Left ventricle myocardium inferior (tissue), 1 donor: ENCODE data around the gene NOXA1. TPM values are rescaled to one million over a fixed set of nuclear protein-coding genes. Genes with fewer than 3 reads are reported as not detected.

Source experiments
- DNase-seq: peaks from one replicate; pipeline ENCODE4 v3.0.0-alpha.2; 2020
- H3K27ac ChIP-seq: fragments of 200-600 bp; replicated peaks from 2 replicates; pipeline ENCODE4 v1.8.0; 2021
- H3K27me3 ChIP-seq: fragments of 200-600 bp; 2 replicates; pipeline ENCODE4 v1.8.0; 2021; ENCODE audit warnings: low read depth
- H3K36me3 ChIP-seq: fragments of 200-600 bp; 2 replicates; pipeline ENCODE4 v1.8.0; 2021
- H3K4me1 ChIP-seq: fragments of 200-600 bp; 2 replicates; pipeline ENCODE4 v1.8.0; 2021
- H3K4me3 ChIP-seq: fragments of 200-600 bp; 2 replicates; pipeline ENCODE4 v1.8.0; 2021; ENCODE audit warnings: mild to moderate bottlenecking, moderate library complexity
- H3K9me3 ChIP-seq: fragments of 200-600 bp; replicated peaks from 2 replicates; pipeline ENCODE4 v1.8.0; 2021
- intact Hi-C: fragments of 100-400 bp; cut with micrococcal nuclease; formaldehyde crosslinking; loops from one replicate; pipeline ENCODE4 v1.11.0; 2022
- total RNA-seq: library from RNA; stranded (reverse); fragmentation: NEBNext Ultra II Directional; extraction: Animal tissue kit (Norgen Biotek cat#: 25700); gene quantifications from one replicate; pipeline ENCODE4 v1.2.1, GENCODE V29; 2021
- TF ChIP-seq, protein P1 (sequence below): fragments of 200-600 bp; IDR thresholded peaks from 2 replicates; pipeline ENCODE4 v1.8.0; 2021; ENCODE audit warnings: antibody characterized with exemption, mild to moderate bottlenecking, borderline replicate concordance
- donor health status: DM: no; HTN: yes; CAD: no; lungs with severe emphysema.

NOXA1 gene
- total RNA-seq, 1 donor from 2014 or later, result 2.0 TPM

DNA sequence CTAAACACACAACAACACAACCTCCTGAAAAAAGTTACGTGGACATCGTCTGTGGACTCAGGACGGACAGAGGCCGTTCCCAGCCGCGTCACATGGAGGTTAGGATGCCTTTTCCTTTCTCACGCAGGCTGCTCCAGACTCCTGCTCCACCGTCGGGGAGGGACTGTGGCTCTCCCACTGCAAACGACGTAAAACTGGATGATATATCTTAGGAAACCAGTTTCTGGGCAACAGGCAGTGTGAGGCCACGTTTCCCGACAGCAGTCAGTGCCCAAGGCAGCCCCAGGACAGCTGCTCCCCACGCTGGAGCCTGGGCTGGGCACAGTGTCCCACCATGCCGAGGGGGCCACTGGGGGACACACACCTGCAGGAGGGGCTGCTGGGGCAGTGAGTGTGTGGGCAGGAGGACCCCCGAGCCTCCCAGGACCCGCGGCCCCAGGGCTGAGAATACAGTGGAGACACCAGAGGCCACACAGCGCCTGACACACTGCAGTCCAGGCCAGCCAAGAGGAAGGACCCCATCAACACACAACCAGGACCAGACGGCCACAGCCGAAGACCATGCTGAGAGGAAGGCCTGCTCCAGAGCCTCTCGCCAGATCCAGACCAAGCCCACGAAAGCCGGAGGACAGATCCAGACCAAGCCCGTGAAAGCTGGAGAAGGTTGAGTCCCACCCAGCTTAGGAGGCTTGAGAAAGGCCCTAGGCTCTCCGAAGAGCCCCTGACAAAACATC is 26.4 kb upstream of the NOXA1 start:
- H3K4me3 ChIP-seq, result no peak overlapping the region
- peaks cover 6% of the 10 kb centered on the region for H3K36me3 ChIP-seq
- intact Hi-C loops, result no loop called here
- DNase-seq, result no peak
- no peaks in the 10 kb centered on the region for H3K9me3 ChIP-seq
- H3K4me1 ChIP-seq, result no peaks in the 10 kb centered on the region
- no peak overlapping the region for H3K27ac ChIP-seq
- no peaks in the 10 kb centered on the region for H3K27me3 ChIP-seq
- TF ChIP-seq, protein P1, sequence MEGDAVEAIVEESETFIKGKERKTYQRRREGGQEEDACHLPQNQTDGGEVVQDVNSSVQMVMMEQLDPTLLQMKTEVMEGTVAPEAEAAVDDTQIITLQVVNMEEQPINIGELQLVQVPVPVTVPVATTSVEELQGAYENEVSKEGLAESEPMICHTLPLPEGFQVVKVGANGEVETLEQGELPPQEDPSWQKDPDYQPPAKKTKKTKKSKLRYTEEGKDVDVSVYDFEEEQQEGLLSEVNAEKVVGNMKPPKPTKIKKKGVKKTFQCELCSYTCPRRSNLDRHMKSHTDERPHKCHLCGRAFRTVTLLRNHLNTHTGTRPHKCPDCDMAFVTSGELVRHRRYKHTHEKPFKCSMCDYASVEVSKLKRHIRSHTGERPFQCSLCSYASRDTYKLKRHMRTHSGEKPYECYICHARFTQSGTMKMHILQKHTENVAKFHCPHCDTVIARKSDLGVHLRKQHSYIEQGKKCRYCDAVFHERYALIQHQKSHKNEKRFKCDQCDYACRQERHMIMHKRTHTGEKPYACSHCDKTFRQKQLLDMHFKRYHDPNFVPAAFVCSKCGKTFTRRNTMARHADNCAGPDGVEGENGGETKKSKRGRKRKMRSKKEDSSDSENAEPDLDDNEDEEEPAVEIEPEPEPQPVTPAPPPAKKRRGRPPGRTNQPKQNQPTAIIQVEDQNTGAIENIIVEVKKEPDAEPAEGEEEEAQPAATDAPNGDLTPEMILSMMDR, result no peak

DNA sequence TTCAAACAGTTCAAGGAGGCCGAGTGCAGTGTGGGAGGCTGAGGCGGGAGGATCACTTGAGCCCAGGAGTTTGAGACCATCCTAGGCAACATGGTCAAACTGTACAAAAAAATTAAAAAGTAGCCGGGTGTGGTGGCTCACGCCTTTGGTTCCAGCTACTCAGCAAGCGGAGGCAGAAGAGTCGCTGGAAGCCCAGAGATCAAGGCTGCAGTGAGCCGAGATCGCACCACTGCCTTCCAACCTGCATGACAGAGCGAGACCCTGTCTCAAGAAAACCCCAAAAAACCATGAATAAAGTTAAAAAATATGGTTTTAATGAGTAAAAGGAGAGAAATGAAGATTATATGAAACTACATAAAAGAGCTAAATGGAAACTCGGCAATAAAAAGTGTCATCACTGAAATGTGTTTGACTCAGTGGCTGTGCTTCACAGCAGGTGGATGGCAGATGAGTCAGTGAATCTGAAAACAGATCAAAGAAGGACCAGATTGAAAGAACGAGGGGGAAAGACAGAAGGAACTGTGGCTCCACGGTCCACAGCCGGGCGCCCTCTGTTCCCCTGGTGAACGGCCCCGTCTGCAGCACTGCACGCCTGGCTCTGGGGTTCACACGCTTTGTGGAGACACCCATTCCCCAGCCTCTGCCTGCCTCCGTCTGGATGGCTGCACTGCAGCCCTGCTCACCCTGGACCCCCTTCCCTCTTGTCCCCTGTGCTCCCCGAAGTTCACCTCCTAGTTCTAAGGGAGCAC is 25.3 kb upstream of the NOXA1 start:
- Histone ChIP-seq H3K27ac (no peak overlapping the region), H3K4me3 (no peak overlapping the region), H3K9me3 (no peaks in the 10 kb centered on the region), H3K27me3 (no peaks in the 10 kb centered on the region), H3K36me3 (peaks cover 6% of the 10 kb centered on the region), H3K4me1 (no peaks in the 10 kb centered on the region)
- TF ChIP-seq, protein P1, result no peak
- no peak for DNase-seq
- intact Hi-C loops, result no loop called here

DNA sequence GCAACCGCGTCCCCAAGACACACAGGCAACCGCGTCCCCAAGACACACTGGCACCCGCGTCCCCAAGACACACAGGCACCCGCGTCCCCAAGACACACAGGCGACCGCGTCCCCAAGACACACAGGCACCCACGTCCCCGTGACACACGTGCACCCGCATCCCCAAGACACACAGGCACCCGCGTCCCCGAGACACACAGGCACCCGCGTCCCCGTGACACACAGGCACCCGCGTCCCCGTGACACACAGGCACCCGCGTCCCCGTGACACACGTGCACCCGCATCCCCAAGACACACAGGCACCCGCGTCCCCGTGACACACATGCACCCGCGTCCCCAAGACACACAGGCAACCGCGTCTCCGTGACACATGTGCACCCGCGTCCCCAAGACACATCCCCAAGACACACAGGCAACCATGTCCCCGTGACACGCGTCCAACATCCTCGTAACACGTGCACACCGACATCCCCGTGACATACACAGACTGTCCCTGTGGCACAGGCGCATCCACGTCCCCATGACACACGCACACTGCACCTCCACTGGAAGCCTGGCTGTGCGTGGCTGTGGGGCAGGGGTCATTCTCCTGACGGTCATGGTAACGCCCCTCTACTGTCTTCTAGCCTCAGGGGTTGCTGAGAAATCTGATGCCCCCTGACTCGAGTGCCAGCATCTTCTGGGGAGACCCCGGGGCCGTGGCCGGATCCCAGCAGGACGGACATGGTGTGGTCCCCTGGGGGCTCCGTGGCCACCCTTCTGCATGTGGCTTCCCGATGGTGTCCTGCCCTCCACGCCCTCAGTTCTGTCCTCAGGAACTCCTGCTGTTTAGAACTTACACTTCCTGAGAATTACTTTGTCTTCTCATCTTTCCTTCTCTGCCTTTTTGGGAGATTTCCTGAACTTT is 24.4 kb upstream of the NOXA1 start:
- Histone ChIP-seq H3K36me3 (peaks cover 6% of the 10 kb centered on the region), H3K27me3 (no peaks in the 10 kb centered on the region), H3K4me1 (no peaks in the 10 kb centered on the region), H3K9me3 (no peaks in the 10 kb centered on the region), H3K4me3 (no peak overlapping the region), H3K27ac (no peak overlapping the region)
- intact Hi-C loops, result no loop called here
- no peak for DNase-seq
- TF ChIP-seq, protein P1, result no peak

DNA sequence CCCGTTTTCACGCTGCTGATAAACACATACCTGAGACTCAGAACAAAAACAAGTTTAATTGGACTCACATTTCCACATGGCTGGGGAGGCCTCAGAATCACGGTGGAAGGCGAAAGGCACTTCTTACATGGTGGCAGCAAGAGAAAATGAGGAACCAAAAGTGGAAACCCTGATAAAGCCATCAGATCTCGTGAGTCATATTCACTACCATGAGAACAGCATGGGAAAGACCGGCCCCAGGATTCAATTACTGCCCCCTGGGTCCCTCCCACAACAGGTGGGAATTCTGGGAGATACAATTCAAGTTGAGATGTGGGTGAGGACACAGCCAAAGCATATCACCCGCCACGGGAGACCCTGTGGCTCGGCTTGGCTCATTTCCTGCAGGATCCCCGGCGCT is 20.4 kb upstream of the NOXA1 start:
- H3K4me3 ChIP-seq, result no peak overlapping the region
- no peaks in the 10 kb centered on the region for H3K27me3 ChIP-seq
- no peaks in the 10 kb centered on the region for H3K36me3 ChIP-seq
- H3K9me3 ChIP-seq, result no peaks in the 10 kb centered on the region
- intact Hi-C loops, result no loop called here
- DNase-seq, result no peak
- H3K27ac ChIP-seq, result no peak overlapping the region
- TF ChIP-seq, protein P1, result no peak
- peaks cover 20% of the 10 kb centered on the region for H3K4me1 ChIP-seq

DNA sequence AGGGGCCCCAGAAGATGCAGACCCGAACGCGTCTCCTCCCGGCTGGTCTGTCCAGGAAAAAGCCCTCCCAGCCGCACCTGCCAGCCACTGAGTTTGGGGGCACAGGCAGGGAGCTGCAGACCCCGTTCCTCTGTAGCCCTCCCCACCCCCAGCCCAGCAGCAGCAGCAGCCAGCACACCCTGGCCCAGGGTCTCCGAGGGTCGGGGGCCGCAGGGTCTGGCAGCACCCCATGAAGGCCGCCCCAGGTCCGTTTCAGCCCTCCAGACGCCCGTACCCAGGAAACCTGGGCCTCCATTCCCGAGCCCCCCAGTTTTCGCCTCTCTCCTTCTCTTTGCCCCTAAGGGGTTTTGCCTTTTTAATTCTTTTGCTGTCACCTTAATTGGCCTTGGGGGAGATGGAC is 19.9 kb upstream of the NOXA1 start:
- Histone ChIP-seq H3K4me3 (no peak overlapping the region), H3K4me1 (peaks cover 25% of the 10 kb centered on the region), H3K27me3 (no peaks in the 10 kb centered on the region), H3K36me3 (no peaks in the 10 kb centered on the region), H3K9me3 (no peaks in the 10 kb centered on the region), H3K27ac (no peak overlapping the region)
- intact Hi-C loops, result no loop called here
- TF ChIP-seq, protein P1, result no peak
- no peak for DNase-seq
